HG03103 (cell line): ENCODE results near the gene WDR33.
"Not testable (repeated sequence)": the region's sequence is repeated elsewhere in the genome, so short reads cannot be mapped to it uniquely, and the experiment has no call there.

Experiments used
- ATAC-seq: cut with Tn5 transposase; IDR thresholded peaks from one replicate; pipeline ENCODE4 v1.9.1; 2021; ENCODE audit warnings: low read depth; ENCODE audit not compliant: unreplicated experiment

The WDR33 gene

GRCh38 chr2:127770534-127770933 is 40.4 kb downstream of the WDR33 start:
- ATAC-seq: not testable (repeated sequence)

GRCh38 chr2:127769587-127769986 is 41.4 kb downstream of the WDR33 start:
- ATAC-seq: no peak

- no peak for ATAC-seq
Observed at GRCh38 chr2:127768775-127769479, 42.0 kb downstream of the WDR33 start.

DNA sequence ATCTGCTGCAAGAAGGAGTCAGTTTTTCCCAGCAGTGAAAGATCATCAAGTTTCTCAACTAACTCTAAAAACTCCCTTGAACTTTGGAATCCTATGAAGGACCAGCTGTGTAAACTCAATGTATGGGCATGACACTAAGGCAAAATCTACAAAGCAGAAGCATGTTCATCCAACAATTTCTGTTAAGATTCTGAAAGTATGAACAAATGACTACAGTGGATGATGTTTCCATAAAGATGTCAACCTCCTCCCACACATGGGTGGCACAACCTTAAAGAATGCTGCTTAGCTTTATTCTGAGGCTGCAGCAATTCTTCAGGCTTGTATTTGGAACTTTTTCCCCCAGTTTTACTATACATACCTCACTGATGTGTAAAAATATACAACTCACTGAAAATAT is 47.2 kb downstream of the WDR33 start:
- ATAC-seq: no peak

DNA sequence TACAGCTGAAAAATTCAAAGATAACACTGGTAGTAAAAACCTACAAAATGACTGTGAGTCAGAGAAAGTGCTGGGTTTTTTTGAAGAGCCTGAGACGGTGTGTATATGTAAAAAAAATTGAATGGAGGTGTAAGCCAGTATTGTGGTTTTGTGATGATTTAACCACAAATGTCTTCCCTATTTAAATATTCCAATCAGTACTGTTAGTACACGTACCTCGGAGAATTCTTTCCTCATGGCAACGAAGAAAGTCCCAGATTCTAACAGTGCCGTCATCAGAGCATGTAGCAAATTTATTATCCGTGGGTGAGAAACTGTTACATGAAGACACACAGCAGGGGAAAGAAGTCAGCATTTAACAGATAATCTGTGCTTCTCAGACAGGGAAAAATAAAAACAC is 48.1 kb downstream of the WDR33 start:
- no peak for ATAC-seq

GRCh38 chr2:127762441-127762840 is 48.5 kb downstream of the WDR33 start:
- no peak for ATAC-seq

DNA sequence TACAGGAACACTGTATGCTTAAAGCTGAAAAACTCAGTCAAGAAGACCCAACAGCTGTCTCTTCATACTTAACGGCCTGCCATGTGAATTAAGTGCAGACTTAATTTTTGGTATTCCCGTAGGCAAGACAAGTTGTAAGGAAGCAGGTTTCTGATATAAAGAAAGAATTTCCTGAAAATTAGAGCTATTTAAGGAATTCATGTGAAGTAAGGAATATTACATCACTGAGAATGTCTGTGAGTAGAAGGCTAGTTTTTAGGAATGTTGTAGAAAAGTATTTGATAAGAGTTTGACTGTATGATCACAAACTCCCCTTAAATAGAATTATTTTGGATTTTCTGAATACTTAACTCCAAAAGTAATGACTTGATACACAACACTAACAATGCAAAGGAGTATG is 51.0 kb downstream of the WDR33 start:
- no peak for ATAC-seq

GRCh38 chr2:127754186-127754585 is 56.8 kb downstream of the WDR33 start:
- no peak for ATAC-seq

- ATAC-seq: no peak
Observed at GRCh38 chr2:127753374-127753773, 57.6 kb downstream of the WDR33 start.

DNA sequence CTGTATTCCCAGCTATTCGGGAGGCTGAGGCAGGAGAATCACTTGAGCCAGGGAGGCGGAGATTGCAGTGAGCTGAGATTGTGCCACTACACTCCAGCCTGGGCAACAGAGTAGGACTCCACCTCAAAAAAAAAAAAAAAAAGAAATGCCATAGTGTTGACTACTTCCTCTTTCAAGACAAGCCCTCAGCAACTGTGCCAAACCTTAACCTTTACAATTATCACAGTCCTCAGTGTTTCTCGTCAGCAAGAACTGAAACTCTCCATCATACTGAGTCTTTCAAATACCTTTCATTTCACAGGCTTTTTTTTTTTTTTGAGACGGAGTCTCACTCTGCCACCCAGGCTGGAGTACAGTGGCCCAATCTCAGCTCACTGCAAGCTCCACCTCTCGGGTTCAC is 61.4 kb downstream of the WDR33 start:
- peak; percentile 97 for ATAC-seq

- no peak for ATAC-seq
Observed at GRCh38 chr2:127747621-127748020, 63.4 kb downstream of the WDR33 start.

DNA sequence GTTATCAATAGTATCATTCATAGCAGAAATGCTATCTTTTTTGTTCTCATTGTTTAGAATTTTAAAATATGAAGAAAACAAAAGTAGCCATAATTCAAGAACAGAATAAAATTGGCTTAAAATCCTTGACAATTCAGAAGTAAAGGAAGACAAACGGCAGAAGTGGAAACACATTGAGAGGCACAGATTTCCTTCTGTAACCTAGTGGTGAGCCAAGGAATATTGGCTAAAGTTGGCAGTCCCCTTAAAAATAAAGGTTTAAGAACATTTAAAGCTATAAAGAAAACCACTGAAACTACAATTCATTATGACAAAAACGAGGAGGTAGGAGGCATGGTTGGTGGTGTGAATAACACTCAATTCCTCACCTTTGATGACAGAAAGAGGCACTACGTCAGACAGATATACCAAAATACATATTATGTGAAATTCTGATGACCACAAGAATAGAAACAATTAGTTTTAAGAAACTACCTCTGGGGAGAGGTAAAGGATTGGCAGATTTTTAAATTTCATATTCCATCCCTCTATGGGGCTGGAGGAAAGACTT is 67.4 kb downstream of the WDR33 start:
- no peak for ATAC-seq

GRCh38 chr2:127740665-127741288 is 70.2 kb downstream of the WDR33 start:
- ATAC-seq: no peak

- ATAC-seq: no peak
Observed at GRCh38 chr2:127739800-127740199, 71.2 kb downstream of the WDR33 start.

GRCh38 chr2:127737892-127738291 is 73.1 kb downstream of the WDR33 start:
- no peak for ATAC-seq

GRCh38 chr2:127735537-127736399 is 75.2 kb downstream of the WDR33 start:
- no peak for ATAC-seq

DNA sequence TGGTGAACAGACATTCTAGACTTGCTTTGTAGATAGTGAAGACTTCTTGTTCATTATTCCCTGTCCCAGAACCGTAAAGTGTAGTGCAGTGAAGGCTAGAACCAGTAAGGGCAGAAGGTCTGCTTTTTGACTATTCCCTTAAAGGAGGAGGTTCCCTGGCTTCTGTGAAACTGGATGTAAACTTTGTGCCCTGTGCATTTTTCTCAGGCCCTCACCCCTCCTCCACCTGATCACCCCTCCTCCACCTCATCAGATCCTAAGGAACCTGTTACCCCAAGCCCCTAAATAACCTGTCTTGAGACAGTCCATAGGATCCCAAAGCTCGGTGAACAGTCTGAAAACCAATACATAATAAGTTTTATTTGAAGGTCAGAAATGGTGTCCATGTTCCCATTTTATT is 75.9 kb downstream of the WDR33 start:
- ATAC-seq: no peak

DNA sequence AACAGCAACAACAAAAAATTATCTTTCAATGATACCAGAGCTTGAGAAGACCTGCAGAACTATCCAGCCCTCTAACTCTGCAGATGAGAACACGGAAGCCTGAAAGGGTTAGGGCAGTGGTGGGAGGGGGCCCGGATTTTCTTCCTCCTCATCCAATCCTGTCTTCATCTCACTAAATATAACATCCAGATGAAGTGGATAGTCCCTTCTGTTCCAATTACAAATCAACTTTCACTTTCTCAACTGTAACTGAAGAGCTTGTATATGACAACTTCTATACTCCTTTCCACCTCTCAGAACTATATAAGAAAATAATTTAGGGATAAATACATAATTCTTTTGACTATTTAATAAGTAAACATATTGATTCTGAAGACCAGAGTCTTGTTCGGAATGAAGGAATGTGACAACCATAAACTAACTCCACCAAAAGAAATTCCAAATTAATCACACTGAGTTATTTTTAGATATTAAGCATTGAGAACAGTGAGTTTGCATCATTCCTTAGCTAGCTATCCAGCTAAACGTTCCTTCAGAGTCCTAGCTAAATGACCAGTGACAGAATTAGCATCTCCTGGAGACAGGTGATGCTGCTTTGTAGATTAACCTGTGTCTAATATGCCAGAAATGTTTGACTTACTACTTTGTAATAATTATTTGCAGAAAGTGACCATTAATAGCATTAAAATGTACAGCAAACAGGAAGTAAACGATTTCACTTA is 77.0 kb downstream of the WDR33 start:
- no peak for ATAC-seq

GRCh38 chr2:127733113-127733815 is 77.7 kb downstream of the WDR33 start:
- no peak for ATAC-seq
